DMS53 (cell line): ENCODE measurements around the gene DOCK11.

ENCODE experiments used
- DNase-seq: peaks from one replicate; lab custom pipeline; 2025; lab: John Stamatoyannopoulos, UW

The DOCK11 gene

DNA sequence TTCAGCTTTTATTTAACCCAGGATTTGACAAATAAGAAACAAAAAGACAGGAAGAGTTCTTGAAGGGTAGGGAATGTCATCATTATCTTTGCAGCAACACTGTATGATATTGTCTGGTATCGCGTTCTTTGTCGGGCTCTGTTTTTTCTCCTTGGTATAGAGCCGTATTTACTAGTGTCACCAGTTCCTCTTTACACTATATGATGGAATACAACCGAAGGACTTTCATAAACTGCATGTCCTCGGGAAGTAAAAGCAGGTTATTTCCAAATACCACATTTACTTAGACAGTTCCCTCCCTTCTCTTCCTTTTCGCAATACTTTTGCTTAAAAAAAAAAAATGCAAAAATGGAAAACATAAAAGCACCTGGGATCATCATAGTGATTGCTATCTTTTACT, 135.2 kb downstream of the DOCK11 start:
- DNase-seq, result no peak

DNA sequence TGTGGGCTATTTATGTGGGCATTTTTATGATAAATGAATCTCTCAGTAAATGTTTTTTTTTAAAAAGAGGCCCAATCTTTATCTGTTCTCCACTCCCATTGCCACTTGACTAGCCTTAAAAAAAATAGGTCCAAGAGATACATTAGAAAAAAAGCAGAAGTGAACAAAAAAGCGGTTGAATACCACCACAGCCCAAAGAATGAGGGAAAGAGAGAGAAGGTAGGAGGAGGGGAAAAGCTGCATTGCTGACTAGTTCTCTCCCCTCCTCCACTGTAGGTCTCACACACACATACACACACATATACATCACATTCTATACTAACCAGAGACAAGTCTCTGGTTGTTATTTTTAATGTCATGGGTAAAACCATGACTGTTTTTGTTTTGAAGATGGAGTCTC, 136.0 kb downstream of the DOCK11 start:
- no peak for DNase-seq

DNA sequence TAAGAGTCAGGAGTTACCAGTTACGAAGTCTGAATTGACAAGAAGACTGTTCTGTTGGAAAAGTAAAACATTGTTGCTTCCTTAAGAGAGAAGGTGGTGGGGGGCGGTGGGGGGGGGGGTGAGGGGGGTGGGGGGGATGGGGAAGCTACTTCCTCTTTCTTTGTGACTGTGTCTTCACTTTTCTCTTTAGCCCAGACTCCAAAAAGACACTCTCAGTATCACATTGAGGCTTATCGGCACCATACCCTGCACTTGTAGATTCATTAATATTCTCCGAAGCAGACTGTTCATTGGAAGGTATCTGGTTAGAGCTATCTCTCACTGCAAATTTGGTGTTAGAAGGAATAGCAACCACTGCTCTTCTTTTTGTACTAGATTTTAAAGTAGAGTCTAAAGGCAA, 137.2 kb downstream of the DOCK11 start:
- DNase-seq, result no peak

DNA sequence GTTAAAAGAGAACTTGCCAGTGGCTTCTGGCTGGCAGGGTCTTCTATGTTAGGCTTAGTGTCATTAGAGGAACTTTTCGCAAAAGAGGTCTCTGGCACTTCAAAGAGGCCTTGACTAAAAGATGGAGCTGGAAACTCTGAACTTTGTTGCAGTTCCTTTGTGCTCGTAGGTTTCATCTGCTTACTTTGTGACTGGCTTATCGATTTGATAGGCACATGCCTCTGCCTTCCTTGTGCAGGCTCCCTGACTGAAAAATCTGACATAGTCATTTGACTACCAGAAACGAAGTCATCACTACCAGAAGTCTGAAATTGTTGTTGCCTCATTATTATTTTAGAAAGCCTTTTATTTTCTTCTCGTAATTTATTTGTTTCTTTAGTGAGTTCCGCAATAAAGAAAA, 137.9 kb downstream of the DOCK11 start:
- DNase-seq, result no peak

DNA sequence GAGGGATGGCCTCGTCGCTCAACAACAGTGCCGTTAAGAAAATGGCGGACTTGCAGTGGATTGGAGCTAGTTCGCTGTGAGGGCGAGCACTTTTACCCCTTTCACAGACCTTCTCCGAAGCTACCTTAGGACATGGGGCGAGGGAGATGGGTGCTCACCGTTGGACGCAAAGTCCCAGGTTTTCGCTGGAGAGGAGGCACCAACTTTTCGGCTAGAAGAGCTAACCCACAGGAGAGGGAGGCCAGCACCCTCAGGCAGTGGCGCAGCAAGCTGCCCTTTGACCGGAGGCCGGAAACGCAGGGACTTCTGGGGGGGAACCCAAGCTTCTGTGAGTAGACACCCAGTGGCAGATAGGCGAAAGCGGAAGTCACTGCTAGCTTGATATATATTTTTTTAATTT, 138.7 kb downstream of the DOCK11 start:
- no peak for DNase-seq

DNA sequence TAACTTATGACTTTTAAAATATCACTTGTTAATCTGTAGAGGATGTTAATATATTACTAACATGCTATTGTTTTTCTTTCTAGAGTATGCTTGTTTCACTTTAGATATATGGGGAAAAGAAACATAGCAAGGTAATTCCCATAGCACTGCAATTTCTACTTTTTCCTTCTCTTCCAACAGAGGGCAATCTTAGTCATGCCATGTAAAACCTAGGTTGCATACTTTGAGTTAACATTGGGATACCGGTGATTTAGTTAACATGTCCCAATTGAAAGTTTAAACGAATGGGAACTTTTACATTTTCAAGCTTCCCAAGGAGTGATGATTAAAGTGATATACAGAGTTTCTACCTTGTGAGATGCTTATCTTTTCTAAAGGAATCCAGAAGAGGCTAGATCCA, 142.4 kb downstream of the DOCK11 start:
- DNase-seq, result peak; percentile 29

DNA sequence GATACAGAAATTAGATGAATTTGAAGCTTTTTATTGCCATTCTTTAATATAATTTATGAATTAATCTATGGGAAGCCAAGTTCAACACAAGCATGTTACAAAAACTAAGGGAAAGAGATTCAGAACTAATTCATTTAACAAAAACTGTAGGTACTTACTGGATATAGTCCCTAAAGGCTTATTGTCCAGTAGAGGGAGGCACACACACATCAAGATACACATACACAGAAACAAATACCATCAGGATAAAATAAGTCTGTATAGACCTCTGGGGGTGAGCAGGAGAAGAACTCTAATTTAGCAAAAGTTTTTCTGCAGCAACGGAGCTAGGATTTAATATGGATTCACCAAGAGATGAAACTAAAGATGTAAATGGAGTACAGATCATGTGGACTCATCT, 148.8 kb downstream of the DOCK11 start:
- DNase-seq, result peak; percentile 71

DNA sequence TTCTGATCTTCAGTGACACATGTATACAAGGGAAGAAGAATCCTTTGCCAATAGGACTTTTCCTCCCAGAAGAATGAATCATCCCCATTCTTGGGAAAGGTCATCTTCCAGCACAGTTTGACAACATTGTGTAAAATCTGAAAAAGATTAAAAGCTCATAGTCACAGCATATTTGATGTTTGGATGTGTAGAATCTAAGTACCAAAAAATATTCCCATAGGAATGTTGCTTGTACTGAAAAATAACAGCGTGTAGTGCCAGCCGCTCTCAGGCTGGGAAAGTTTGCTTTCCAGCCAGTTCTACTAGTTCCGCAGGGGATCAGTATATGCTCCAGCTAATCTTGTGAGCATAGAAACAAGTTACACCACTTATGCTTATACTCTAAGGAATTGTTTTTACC, 157.1 kb downstream of the DOCK11 start:
- peak; percentile 22 for DNase-seq

DNA sequence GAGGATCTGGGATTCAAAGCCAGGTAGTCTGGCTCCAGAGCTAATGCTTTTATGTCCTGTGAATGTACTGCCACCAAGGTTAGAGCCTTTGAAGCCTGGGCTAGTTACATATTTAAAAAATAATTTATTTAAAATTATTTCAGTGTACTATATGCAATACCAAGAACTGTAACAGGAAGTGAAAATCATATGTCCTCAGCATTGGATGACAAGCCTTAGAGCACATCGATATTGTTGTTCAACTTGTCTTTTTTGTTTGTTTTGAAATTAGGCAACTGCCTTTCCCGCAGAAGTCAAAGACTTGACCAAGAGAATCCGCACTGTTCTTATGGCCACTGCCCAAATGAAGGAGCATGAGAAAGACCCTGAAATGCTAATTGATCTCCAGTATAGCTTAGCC, 158.7 kb downstream of the DOCK11 start:
- no peak for DNase-seq

DNA sequence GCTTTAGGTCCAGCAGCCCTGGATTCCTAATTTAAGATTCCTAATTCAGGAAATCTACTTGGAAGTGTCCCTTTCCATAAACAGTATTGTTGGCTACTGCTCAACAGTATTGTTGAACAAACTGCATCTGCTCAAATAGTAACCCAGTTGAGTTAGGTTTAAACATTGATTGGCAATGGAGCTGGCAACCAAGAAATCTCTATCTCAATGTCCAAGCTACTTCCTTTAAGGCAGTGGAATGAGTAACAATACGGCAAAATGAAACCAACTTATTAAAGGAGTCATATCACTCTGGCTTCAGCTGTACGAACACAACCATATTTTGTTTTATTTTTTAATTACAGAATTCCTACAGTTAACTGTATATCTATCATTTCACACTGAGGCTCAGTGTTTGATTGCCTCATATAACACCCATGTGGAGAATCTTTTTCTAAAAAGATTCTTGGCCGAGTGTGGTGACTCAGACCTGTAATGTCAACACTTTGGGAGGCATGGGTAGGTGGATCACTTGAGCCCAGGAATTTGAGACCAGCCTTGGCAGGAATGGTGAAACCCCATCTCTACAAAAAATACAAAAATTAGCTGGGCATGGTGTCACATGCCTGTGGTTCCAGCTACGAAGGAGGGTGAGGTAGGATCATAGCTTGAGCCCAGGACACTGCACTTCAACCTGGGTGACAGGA, 160.1 kb downstream of the DOCK11 start:
- peak; percentile 19 for DNase-seq

DNA sequence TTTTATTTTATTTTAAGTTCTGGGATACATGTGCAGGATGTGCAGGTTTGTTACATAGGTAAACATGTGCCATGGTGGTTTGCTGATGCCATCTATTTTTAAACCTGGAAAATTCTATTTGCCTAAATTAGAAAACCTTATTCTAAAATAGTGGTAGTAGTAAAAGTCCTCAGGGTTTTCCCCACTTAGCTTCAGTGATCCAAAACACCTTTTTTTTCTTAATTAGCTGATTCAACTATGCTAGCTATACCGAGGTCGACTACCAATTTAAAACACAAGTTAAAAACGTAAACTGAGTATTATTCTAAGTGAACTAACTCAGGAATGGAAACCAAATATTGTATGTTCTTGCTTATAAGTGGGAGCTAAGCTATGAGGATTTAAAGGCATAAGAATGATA, 161.8 kb downstream of the DOCK11 start:
- DNase-seq, result no peak

DNA sequence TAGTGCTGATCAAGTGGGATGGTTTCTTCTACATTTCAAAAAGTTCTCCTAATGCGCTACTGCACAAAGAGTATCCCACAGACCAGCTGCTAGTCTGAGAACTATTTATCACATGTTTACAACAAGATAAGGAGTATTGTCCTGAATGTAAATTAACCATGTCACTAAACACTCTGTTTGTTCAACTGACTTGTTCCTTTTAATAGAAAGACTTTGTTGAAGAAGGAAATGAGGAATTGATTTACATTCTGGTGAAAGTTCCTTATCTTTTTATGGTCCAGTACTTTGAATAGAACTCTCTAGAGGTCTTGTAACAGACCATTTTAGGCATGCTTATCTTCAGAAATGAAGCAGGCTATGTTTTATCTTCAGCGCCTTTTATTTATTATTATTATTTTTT, 164.5 kb downstream of the DOCK11 start:
- no peak for DNase-seq

DNA sequence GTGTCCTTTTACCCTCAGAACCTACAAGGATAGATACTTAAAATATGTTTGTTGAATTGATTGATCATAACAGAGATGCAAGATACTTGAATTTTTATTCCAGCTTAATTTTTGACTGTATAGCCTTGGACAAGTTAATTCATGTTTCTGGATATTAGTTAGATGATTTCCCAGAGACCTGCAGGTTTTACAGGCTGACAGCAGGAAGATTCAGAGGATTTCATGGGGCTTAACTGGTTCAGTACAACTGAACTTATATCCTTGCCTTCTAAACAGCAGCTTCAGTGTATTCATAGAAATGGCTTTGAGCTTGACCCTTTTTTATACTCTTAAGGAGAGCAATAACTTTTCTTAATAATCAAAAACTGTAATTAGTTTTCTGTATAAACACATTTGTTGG, 169.6 kb downstream of the DOCK11 start:
- DNase-seq, result no peak

DNA sequence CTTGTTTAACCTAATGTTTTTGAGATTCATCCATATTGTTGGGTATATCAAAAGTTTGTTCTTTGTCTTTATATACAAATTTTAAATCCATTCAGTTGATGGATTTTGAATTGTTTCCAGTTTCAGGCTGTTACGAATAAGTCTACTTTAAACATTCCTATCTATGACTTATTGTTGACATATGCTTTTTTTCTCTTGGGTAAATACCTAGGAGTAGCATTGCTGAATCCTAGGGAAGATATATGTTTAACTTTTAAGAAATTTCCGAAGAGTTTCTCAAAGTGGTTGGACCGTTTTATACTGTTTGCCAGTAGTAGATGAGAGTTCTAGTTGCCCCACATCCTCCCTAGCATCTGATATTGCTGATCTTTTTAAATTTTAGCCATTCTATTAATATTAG, 170.9 kb downstream of the DOCK11 start:
- DNase-seq, result no peak

DNA sequence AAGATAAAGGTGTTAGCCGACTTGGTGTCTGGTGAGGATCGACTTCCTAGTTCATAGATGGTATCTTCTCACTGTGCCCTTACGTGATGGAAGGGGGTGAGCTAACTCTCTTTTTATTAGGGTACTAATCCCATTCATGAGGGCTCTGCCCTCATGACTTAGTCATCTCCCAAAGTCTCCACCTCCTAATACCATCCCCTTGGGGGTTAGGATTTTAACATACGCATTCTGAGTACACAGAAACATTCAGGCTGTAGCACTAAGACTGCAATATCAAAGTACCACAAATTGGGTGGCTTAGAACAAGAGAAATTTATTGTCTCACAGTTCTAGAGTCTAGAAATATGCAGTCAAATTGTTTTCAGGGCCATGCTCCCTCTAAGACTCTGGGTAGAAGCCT, 173.8 kb downstream of the DOCK11 start:
- DNase-seq, result no peak

DNA sequence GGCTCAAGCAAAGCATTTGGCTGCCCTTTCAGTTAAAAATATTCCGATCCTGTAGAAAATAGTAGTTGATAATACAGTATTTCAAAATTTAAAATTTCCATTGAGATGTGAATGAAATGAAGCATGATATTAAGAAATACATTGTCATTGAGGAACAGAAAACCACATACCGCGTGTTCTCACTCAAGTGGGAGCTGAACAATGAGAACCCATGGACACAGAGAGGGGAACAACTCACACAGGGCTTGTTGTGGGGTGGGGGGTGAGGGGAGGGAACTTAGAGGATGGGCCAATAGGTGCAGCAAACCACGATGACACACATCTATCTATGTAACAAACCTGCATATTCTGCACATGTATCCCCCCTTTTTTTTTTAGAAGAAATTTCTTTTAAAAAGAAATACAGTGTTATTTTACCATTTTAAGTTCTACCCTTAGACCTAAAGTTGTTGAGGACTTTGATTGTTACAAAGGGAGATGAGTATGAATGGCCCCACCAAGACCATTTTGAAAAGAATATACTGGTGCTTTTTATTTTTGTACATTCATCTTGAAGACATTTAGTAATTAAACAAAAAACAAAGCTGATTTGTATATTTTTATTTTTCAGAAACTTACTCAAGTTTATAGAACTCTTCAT, 179.8 kb downstream of the DOCK11 start:
- no peak for DNase-seq

DNA sequence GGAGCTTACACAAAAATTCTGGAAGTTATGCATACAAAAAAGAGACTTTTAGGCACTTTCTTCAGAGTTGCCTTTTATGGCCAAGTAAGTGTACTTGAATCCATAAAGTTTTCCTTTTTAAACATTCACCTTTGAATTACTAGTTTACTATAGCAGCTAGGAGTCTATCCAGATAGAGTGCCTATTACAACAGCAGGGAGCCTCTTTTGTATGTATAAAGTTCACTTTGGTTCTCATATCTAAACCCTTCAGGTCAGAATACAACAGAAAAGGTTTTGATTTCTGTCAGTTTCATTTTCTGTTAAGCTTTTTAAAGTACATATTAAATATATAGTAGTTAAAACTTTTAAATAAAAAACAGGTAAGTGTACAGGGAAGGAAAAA, 180.3 kb downstream of the DOCK11 start:
- no peak for DNase-seq

DNA sequence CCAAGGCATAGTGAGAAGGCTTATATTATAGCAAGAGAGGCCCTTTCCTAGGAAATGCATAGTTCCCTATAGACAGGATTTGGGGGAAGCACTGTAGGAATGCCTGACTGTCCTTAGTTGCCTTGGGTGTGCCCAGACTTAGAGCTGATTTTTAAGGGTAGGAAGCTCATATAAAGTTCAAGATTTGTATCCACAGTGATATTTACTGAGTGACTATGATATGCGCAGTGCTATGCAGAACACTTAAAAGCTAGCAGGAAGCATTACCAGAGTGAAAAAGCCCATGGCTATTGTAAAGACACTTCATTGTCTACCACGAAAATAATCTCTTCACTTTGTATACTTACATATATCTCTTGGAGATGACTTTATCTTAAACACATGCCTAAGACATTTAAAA, 181.7 kb downstream of the DOCK11 start:
- DNase-seq, result no peak

DNA sequence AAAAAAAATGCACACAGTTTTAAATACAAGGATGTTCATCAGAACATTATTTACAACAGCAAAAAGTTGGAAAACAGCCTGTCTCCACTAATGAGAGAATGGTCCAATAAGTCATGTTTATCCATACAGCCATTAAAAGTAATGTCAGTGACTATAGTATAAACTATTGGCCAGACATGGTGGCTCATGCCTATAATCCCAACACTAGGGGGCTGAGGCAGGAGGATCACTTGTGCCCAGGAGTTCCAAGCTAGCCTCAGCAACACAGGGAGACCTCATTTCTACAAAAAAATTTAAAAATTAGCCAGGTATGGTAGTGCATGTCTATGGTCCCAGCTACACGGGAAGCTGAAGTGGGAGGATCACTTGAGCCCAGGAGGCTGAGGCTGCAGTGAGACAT, 183.7 kb downstream of the DOCK11 start:
- peak; percentile 13 for DNase-seq

DNA sequence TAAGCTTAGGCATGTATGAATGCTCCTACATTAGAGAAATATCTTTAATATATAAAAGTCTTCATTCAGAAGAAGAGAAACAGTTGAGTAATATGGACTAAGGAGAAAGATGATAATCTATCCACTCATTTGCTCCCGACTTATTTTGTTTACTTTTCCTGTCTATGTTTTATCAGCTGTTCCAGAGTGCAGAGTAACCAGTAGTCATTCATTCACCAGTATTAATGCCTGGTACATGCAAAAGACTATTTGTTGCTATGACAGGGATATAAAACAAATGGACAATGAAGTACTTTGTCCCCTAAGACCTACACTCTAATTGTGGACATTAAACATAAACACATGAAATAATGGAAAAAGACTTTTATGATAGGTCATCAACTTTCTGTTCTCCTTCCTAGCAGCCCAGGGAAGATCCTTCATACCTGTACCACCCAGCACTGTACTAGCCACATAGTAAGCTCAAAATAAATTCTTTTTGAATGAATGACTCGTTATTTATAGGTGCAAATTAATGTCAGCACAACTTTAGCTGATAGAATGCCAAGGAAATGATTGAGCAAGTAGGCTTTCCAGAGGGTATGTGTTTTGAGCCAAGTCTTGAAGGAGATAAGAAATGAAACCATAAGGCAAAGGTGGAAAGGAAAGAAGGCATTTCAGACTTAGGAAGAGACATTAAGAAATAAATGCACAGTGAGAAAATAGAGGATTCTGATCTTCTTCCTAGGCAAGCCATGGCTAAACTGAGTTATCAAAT, 186.8 kb downstream of the DOCK11 start:
- peak; percentile 83 for DNase-seq

DNA sequence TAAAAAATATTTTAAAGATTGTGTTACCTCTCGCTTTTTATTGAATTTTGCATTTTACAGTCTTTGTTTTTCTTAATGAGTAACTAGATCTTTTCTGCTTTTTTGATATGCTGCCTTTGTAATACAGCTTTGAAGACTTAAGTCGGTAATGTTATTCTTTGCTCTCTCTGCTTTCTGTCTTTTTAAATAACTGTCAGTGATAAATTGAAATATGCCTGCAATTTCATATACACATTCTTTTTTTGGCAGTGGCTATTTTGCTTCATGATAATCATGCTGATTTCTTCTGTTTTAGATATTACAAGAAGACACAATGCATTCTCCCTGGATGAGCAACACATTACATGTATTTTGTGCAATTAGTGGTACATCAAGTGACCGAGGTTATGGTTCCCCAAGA, 189.8 kb downstream of the DOCK11 start:
- no peak for DNase-seq

DNA sequence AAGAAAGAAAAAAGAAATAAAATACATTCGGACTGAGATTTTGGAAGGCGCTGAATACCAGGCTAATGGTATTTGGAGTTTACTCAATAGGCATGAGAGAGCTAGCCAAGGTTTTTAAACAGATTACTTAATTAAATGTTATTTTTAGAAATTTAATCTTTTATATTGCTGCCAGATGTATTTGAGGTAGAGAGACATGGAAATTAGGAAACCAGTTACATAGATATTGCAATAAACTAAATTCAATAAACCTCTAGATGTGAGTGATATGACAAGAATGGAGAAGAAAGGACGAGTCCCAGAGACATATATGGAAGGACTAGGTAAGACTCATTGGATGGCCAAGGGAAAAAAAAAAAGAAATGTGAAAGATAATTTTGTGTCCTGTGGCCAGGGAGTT, 193.3 kb downstream of the DOCK11 start:
- DNase-seq, result no peak

DNA sequence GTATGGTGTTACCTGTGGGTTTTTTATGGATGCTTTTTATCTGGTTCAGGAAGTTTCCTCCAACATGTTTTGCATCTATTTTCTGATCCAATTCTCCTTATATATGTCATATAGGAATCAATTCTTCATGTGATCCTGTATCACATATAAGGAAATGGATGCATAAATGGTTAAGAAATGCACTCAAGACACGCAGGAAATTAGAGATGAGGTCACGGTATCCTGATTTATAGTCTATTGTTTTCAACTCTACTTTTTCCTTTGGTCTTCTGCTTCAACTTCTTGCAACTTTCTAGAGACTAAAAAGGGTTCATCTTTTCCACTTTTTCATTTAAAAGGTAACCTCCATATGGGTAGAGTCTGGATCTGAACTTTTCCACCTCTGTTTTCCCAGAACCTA, 198.2 kb downstream of the DOCK11 start:
- DNase-seq, result no peak

DNA sequence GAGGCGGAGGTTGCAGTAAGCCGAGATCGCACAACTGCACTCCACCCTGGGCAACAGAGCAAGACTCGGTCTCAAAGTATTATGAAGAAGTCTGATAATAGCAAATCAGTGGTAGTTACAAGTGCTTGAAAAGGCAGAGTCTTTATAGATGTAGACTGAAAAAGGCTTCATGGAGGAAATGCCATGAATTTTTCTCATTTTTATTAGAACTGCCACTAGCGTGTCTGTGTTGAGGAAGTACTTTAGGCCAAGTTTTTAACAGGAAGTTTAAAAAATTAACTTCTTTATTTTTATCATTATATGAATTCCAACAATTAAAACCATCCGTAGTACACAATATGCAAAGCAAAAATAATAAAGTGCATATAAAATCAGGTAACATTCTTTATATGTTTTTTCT, 199.0 kb downstream of the DOCK11 start:
- DNase-seq, result no peak
